HG03135 (cell line): ENCODE data around the gene ITPKB.

Experiments used
- ATAC-seq: cut with Tn5 transposase; IDR thresholded peaks from one replicate; pipeline ENCODE4 v1.9.1; 2021; ENCODE audit warnings: mild to moderate bottlenecking, moderate library complexity; ENCODE audit not compliant: unreplicated experiment

Gene ITPKB

DNA sequence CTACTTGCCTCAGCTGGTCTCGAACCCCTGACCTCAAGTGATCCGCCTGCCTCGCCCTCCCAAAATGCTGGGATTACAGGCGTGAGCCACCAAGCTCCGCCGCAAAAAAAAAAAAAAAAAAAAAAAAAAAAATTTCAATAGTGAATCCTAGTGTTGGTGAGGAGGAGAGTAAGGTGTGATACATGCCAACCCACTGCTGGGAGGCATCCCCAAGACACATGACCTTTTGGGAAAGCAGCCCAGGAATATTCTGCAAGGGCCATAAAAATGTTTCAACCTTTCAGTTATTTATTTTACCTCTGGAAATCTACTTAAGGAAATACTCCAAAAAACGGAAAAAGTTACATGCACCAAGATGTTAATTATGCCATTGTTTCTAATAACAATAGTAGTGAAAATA is 69.0 kb downstream of the ITPKB start:
- ATAC-seq = no peak

DNA sequence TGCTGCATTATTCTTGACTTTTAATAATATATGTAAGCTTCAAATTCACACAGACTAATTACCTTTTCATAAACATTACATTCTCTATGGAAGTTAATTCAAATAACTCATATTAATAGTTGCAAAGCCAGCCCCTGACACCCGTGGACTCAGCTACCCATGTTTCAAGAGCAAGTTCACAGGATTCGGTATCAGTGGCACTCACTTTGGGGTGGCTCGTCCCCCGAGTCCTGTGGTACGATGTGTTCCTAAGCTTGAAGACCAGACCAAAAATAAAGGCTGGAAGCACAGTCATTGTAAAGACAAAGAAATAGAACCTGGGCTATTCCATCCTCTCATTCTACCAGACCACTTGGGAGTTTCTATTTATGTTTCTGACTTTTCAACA is 70.9 kb downstream of the ITPKB start:
- ATAC-seq = no peak

DNA sequence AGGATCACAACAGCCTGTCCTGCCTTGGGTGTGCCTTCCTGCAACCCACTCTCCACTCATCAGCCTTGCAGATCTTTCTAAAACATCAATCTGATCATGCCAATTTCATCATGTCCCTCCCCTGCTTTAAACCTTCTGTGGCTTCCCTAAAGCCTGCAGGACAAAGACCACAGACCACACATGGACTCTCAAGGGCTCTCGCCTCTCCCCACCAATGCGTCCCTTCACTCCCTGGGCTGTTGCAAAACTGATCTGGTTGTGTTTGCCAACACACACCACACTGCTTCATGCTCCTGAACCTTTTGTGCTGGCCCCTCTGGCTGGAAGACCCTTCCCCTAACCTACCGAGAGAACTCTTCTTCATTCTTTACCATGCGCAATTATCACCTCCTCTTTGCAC is 72.4 kb downstream of the ITPKB start:
- no peak for ATAC-seq

DNA sequence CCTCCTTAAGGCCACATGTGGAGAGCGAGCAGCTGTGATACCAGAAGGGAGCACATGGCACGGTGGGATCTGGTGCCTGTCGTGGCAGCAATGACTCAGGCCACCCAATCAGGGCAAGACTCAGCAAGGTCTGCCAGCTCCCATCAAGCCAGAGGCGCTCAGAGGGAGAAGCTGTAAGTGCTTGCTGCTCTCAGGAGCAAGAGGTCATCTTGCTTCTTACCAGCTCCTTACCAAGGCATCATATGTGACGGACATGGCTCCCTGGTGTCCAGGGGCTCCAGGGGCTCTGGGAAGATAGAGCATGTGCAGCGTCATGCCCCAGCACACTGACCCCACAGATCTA is 72.9 kb downstream of the ITPKB start:
- no peak for ATAC-seq

DNA sequence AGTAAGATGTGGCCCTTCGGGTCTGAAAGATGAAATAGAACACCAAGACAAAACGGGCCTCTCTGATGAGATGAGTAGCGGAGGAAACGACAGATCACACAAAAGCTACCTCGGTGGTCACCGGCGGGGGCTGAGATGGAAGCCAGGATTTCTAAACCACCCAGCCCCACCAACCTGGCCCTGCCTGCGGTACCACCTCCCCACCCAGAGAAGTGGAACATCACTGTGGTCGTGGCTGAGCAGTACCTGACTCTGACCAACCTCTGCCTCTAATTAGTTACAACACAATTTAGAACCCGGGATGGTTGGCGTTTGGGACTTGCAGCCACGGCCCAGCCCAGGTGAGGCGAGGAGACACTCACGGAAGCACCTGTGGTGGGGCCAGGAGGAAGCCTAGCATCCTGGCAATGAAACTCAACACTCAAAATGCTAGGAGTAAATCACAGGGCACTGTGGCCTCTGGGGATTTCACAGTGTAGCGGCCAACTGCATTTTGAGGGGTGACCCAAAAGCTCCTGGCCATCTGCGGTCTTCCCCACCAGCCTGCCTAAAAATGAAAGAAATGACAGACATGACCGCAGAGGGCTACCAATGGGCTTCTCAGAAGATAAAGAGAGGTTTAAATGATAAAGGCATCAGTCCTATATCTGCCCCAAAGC is 73.4 kb downstream of the ITPKB start:
- ATAC-seq = no peak

DNA sequence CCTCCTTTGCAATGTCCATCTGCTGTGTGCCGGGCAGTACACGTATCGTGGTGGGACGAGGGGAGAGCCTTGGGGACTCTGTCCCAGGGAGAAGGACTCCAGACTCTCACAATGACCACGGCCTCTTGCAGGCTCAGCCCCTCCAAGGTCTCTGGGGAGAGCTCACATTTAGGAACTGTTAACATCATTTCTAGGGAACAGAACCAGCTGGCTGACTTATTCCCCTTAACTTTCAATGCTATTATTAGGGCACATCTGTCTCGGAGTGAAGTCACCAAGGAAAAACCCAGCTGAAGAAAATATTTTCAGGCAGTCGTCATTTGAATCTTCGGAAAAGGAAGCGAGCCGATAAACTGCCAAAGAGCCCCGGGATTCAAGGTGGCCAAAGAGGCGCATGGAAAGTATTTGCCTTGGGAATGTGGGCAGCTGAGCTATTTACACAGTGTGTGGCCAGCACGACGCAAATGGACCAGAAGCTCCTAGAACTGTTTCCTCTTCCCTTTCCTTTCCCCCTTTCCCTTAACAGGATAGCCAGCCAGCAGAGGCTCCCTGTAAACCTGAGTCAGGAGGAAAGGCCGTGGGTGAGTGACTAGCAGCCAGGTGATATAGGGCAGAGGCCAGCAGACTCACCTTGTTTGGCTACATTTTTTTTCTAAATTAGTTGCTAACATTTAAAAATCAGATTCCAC is 74.5 kb downstream of the ITPKB start:
- ATAC-seq = no peak

DNA sequence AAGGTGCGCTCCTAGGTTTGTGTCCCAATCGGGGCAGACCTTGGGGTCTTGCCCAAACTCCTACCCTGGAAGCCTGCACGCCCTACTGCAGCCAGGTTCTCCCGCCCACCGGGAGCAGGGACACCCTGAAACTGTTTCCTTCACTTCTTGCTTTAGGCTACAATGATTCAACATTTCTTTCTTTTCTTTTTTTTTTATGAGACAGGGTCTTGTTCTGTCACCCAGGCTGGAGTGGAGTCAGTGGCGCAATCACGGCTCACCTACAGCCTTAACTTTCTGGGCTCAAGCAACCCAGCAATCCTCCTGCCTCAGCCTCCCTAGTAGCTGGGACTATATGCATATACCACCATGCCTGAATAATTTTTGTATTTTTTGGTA is 75.8 kb downstream of the ITPKB start:
- no peak for ATAC-seq

DNA sequence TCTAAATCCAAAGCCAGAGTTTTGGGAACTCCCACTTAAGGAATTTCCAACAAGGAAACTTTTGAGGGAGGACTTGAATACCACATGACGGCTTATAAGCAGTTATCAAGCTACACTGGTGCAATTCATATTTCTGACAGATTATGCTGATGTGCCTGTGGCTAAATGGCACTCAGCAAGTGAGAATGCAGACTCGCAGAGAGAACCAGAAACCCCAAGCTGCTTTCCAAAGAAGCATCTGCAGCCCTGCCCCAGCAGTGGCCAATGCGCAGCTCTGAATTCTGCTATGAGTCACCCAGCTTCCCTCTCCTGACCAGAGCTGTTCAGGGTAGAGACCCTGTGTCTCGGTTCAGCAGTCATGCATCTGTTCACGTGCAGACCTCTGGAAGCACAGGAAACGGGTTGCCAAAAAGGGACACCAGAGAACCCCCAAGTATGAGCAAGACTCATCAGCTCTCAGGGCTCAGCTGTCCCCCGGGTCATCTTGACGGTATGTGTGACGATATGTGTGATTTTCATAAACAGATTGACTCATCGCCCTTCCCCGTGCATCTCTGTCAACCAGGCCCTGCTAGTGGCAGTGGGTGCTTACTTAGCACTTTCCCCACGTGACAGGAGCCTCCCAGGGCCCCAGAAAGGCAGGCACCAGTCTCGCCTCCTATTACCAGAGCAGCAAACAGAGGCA is 76.3 kb downstream of the ITPKB start:
- ATAC-seq = peak; percentile 93

DNA sequence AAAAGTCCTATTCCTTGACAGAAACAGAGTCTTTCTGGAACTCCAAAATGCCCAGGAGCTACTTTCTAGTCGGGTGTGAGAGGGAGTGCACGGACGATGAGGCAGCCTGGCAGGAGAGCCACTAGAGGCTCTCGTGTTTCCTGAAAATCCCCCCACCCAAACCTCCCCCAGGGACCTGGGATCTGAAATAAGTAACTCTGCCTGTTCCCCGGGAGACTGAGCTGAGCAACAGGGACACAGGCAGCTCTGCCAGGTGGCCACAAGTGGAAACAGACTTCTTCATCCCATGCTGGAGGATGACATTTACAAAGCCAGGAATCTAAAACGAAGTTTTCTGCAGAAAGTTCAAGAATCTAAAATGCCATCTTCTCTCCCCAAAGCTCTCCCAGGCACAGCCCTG is 77.1 kb downstream of the ITPKB start:
- ATAC-seq = no peak

DNA sequence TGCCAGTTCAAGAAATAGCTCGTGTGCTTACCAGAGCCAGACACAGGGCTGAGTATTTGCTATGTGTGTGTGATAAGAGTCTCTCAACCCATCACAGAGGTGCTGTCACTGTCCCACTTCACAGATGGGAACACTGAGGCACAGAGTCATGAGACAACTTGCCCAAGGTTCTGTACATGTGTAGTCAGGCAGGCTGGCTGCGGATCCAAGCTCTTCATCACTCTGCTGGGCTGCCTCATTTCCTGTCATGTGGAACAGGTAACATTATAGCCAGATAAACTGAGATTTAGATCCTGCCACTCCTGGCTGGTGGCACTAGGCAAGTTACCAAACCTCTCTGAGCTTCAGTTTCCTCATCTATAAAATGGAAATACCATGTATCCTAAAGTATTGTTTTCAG is 77.8 kb downstream of the ITPKB start:
- ATAC-seq = no peak

DNA sequence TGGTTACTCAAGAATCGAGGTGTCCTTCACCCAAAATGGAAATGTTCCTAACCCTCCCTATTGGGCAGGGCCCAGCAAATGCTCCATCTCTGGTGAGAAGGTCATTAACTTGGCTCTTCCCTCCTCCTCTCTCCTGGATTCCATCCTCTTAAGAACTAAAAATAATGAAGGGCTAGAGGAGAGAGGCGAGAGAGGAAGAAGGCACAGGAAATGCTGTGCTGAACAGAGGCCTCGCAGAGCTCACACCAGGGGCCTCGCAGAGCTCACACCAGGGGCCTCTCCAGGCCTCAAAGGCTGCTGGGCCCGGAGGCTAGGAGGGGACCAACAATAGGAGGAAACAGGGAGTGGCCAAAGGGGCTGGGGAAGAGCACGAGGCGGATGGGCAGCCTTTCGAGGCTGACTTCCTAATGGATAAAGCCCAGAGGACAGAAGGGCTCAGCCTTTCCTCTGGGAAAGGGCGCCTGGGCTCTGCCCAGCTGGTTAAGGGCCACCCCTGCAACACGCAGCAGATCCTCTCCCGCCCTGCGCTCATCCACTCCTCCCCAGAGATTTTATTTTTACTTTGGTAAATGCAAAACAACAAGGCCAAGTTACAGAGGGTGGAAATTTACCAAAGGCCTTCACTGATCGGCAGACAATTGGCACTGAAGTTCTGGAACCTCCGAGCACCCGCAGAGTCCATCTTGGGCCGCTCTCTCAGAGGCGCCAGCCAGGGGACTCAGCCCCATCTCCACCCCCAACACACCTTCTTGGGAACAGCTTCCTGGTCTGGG is 78.5 kb downstream of the ITPKB start:
- ATAC-seq = no peak

DNA sequence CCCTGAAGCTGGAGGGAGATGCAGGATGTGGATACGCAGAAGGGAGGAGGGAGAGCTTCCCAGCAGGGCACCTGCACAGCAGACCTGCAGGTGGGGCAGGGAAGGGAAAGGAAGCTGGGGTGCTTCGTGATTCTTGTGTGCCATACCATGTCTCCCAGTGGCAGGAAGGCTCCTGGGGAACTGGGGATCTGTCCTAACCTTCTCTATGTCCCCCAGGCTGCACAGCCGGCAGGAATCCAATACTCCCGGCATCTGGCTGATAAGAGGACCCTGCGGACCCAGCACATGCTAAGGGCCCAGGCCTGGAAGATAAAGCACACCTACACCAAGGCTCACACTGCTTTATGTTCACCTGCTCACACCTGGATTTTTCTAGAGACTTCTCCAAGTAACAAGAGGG is 79.4 kb downstream of the ITPKB start:
- no peak for ATAC-seq

DNA sequence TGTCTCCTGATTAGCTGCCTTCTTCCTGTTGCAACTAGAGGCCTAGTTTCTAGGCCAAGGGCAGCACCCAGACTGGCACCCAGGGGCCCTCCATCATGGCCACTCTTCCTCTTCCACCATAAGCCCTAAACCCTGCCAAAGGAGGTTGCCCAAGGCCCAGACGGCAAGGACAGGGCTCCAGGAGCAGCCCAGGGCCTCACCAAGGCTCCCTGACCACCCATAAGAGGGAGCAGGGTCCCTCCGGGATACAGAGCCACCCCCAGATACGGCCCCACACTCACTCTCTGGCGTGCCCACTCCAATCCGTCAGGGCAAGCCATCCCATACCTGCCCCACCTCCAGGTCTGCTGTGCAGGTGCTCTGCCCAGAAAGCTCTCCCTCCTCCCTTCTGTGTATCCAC is 79.9 kb downstream of the ITPKB start:
- ATAC-seq = no peak

DNA sequence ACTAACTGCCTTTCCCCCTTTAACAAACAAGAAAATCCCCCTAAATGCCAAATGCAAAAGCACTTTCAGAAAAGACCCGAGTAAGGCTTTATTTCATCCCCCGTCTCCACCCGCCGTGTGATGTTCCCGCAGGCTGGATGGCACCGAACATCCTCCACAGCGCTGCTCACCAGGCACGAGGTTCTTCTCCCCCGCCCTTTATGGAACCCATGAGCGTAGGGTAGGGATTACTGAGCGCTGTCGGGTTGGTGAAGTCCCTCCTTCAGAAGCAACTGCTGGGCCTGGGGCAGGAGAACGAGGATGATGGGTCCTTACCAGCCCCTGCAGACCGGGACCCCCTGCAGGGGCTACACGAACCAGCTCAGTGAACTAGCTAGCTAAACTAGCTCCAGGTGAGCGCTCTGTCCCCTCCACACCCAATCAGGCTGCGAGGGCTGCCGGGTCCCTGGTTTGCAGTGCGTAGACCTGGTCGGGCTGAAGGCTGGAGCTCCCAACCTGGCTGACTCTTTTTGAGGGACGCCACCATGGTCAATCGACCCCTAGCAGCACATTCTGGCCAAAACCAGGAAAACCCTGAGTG is 80.4 kb downstream of the ITPKB start:
- no peak for ATAC-seq

DNA sequence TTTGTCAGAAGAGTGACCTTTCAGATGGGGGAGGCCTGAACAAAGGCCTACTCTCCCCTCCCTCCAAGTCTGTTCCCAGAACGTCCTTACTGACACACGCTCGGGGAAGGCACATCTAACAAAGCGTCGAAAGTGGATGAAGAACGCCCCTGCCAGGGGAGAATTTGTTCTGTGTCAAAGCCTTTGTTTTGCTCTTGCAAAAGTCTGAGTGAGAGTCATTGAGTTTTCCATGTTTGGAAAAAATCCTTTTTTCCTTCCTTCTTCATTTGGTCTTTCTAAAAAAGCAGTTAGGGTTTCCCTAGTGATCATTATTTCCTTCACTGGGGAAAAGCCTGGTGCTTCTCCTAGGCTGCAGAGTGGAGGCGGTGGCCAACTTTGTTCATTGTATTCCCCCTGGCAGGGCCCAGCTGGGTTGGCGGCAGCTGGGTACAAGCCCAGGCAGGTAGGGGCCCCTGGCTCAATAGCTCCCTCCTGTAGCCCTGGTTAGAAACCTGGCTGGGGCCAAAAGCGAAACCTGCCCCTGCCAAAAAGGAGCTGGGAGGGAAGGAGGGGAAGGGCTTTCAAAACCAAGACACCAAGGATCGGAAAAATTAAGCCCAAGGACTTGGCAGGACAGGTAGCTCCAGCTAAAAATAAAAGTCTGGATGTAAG is 81.1 kb downstream of the ITPKB start:
- ATAC-seq = no peak

DNA sequence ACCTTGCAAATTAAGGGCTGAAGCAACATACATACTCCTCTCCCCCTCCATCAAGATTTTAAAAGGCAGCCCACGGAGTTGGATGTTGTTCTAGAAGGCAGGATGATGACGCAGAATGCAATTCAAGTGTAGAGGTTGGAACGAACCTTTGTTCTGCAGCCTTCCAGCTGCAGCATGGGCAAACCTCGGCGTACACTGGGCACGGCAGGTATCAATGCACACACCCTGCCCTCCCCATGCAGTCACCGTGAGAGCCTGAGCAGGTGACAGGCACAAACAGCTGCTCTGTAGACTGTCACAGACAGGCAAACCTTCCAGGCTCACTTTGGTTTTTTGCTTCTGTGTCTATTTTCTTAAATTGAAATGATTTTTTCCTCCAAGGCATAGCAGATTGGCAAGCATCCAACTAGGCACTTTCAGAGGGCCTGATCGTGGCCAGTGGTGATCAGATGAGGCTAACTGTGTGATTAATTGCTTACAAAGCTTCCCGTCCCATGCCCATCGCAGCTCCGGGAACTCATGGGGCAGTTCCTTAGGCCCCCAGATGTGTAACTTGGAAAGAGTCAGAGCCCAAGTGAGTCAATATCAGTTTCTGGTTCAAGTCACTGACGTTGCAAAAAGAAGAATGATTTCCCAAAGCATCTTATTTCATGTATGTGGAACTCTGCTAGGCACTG is 82.3 kb downstream of the ITPKB start:
- ATAC-seq = no peak

DNA sequence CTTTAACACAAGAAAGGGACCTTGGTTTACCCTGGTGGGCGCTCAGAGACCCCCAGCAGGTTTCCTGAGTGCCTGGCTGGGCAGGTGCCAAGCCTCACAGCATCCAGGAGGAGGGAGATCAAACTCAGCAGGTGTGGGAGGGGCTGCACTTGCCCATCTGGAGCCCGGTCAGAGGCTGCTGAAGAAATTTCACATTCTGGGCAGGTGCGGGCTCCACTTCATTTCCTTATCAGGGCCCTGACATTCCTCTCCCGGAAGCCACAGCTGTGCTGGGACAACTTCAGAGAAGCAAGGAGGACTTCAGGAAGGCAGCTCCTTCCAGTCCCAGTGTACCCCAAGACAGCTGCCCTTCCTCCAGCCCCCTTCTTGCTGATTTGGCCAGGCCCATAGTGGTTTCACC is 82.9 kb downstream of the ITPKB start:
- no peak for ATAC-seq

DNA sequence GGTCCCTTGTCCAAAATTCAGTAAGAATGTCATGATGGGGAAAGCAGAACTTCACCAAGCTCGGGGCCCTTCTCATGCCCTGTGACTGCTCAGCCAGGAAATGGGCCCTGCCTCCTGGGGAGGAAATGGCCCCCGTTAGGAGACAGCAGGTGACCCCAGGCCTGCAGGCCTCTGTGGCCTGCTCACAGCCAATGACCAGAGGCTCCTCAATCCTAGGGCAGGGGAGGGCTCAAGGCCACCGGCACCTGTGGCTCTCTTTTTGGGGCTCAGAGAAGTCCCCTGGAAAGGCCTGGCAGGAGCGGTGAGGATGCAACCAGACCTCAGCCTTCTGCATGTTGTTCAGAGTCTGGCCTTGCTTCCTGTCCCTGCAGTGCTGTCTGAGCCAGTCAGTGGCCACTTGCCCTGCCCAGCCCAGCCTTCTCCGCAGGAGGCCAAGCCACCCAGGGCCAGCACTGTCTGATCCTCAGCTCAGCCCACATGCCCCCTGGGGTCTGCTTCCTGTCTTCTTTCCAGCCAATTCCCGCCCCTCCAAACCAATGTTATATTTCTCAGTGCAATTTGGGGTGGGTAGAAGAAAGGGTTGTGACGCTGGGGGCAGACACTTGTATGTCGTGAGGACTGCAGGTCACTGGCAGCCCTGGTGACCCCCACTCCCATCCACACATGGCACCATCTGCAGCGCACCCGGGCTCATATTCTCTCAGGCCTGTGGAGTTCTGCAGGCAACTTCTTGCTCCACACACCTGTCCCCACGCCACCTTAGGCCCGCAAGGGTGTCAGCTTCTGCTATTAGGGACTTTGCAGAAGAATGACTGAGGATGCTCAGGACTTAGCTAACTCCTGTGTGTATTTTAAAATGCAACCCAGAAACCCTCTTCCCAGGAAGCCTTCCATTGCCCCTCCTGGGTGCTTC is 83.6 kb downstream of the ITPKB start:
- no peak for ATAC-seq

DNA sequence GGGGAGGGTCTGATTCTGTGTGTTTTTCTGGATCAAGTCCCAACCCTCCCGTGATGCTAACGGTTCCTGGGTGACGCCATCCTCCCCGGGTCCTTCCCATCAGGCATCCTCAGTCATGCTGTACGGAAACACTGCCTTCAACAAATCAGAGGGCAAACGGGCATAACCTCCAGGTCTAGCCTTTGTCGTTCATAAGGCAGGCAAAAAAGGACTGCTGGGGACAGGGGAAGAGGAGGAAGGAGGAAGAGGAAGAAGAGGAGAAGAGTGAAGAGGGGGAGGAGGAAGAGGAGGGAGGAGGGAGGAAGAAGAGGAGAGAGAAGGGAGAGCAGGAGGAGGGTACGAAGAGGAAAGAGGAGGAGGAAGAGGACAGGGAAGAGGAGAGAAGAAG is 84.4 kb downstream of the ITPKB start:
- no peak for ATAC-seq
